ENCODE data around the gene SLC35E4. TPM values are rescaled to one million over a fixed set of nuclear protein-coding genes. Genes with fewer than 3 reads are reported as not detected.

SLC35E4 gene
- total and polyA plus RNA-seq, 2 experiments from 2014 or later, result 2.6 to 11.3 TPM

GRCh38 chr22:30598986-30599385 lies 36.6 kb upstream of the SLC35E4 start:
- H3K4me2 ChIP-seq, result no peak overlapping the region
- no peaks in the 10 kb centered on the region; the same call in 2 of the 3 replicates for H3K36me3 Mint-ChIP-seq (ENCODE audit: low read depth)
- no peaks in the 10 kb centered on the region; the same call in 1 of the 2 replicates for H3F3A ChIP-seq (replicated peaks; ENCODE audit: low read depth)
- H3K4me1 ChIP-seq (ENCODE audit: insufficient read depth), result no peaks in the 10 kb centered on the region
- TF ChIP-seq ZNF114 (CRISPR knock-in tag; IDR thresholded peaks at IDR 0.05) (no peak), ZNF331 (CRISPR knock-in tag; IDR thresholded peaks at IDR 0.05; ENCODE audit: low read depth) (no peak), EZH2phosphoT487 (IDR thresholded peaks at IDR 0.05; ENCODE audit: unreplicated experiment) (no peak), NANOG (IDR thresholded peaks at IDR 0.05; ENCODE audit: borderline replicate concordance) (no peak), EZH2 (IDR thresholded peaks at IDR 0.05; ENCODE audit: low read depth, unreplicated experiment) (no peak), JUNB (IDR thresholded peaks at IDR 0.05; ENCODE audit: unreplicated experiment) (no peak), CREB1 (CRISPR knock-in tag; IDR thresholded peaks at IDR 0.05; ENCODE audit: low read depth) (no peak), CTCF (conservative IDR thresholded peaks at IDR 0.05; ENCODE audit: low read depth in 2 of 2) (no peak), POLR2AphosphoS5 (IDR thresholded peaks at IDR 0.05; ENCODE audit: low read depth) (no peak), ZNF462 (CRISPR knock-in tag; IDR thresholded peaks at IDR 0.05) (no peak), REST (IDR thresholded peaks at IDR 0.05; ENCODE audit: unreplicated experiment) (no peak), STAT1 (IDR thresholded peaks at IDR 0.05; ENCODE audit: unreplicated experiment) (no peak), ETS1 (IDR thresholded peaks at IDR 0.05) (no peak)
- no peaks in the 10 kb centered on the region for H3K79me2 ChIP-seq (replicated peaks; ENCODE audit: insufficient read depth)
- no peak overlapping the region for H2AFZ ChIP-seq
- no peaks in the 10 kb centered on the region for H4K20me1 ChIP-seq (replicated peaks; ENCODE audit: insufficient read depth)
- no peak overlapping the region for H3K27ac Mint-ChIP-seq
- no peaks in the 10 kb centered on the region for H3K36me3 ChIP-seq (ENCODE audit: insufficient read depth)
- peaks cover 7% of the 10 kb centered on the region; the same call in 2 of the 3 replicates for H3K9me3 Mint-ChIP-seq
- H3K27me3 Mint-ChIP-seq (ENCODE audit: insufficient read depth, low read depth, poor library complexity), result peaks cover 1% of the 10 kb centered on the region
- no peaks in the 10 kb centered on the region for H3K9me2 ChIP-seq (ENCODE audit: insufficient read depth)
- H3K4me3 Mint-ChIP-seq, result no peak overlapping the region
- ATAC-seq (no peak), DNase-seq (ENCODE audit: low spot score) (no peak)
- no peaks in the 10 kb centered on the region for H3K4me1 Mint-ChIP-seq
- H3K27me3 ChIP-seq (ENCODE audit: insufficient read depth), result no peaks in the 10 kb centered on the region
- H3K27ac ChIP-seq (ENCODE audit: low read depth), result no peak overlapping the region
- no peak overlapping the region for H3K4me3 ChIP-seq
